K562 (cell line): ENCODE results near the gene SIGLEC6. TPM values are rescaled to one million over a fixed set of nuclear protein-coding genes. Genes with fewer than 3 reads are reported as not detected.

Experiments used
- ARHGAP35 ChIP-seq: fragments of 450-650 bp; IDR thresholded peaks from 2 replicates; pipeline ENCODE4 v1.6.1; 2018; ENCODE audit not compliant: partially characterized antibody
- BRD4 ChIP-seq: fragments of 200-600 bp; sonication (generic); IDR thresholded peaks from 2 replicates; pipeline ENCODE4 v1.6.1; 2017; ENCODE audit warnings: inconsistent platforms
- CBX1 ChIP-seq: sonication (generic); IDR thresholded peaks from 2 replicates; pipeline ENCODE4 v1.6.1; 2016; ENCODE audit warnings: antibody characterized with exemption, low read depth, mild to moderate bottlenecking
- DDX20 ChIP-seq: fragments of 450-650 bp; IDR thresholded peaks from 2 replicates; pipeline ENCODE4 v1.6.1; 2016; ENCODE audit warnings: missing genetic modification characterization, low read depth, mild to moderate bottlenecking, missing compliant biosample characterization, moderate library complexity
- DMBX1 ChIP-seq: fragments of 250-450 bp; sonication (Bioruptor Pico); IDR thresholded peaks from 2 replicates; pipeline ENCODE4 v1.8.0; 2022; ENCODE audit warnings: inconsistent platforms, mild to moderate bottlenecking, moderate library complexity, borderline replicate concordance
- GTF2A2 ChIP-seq: IDR thresholded peaks from 2 replicates; pipeline ENCODE4 v1.6.1; 2016; ENCODE audit warnings: mild to moderate bottlenecking, missing genetic modification characterization, missing compliant biosample characterization
- LCOR ChIP-seq: sonication (generic); formaldehyde crosslinking; IDR thresholded peaks from 2 replicates; pipeline ENCODE4 v1.8.0; 2022; ENCODE audit warnings: mild to moderate bottlenecking, missing genetic modification reagents
- MAZ ChIP-seq, 2 experiments: fragments of 450-650 bp in 1 of 2; sonication (generic) in 1 of 2; formaldehyde crosslinking; IDR thresholded peaks in 1 of 2; conservative IDR thresholded peaks in 1 of 2; 2 replicates each; pipeline versions ENCODE4 v1.4.0 to v1.5.0; 2020; ENCODE audit warnings: mild to moderate bottlenecking in 1 of 2, missing genetic modification reagents in 1 of 2
- MECOM ChIP-seq: fragments of 250-450 bp; sonication (Bioruptor Pico); IDR thresholded peaks from 2 replicates; pipeline ENCODE4 v1.8.0; 2022; ENCODE audit warnings: inconsistent platforms
- MXD1 ChIP-seq: fragments of 250-450 bp; sonication (Bioruptor Pico); IDR thresholded peaks from 2 replicates; pipeline ENCODE4 v1.8.0; 2021; ENCODE audit warnings: borderline replicate concordance, mild to moderate bottlenecking, moderate library complexity; ENCODE audit not compliant: poor library complexity, severe bottlenecking
- MXI1 ChIP-seq: IDR thresholded peaks from 2 replicates; pipeline ENCODE4 v1.6.1; 2011; ENCODE audit warnings: low read depth, mild to moderate bottlenecking, improper control_type of control experiment, low read length
- NELFE ChIP-seq: IDR thresholded peaks from 2 replicates; pipeline ENCODE4 v1.6.1; 2011; ENCODE audit warnings: mild to moderate bottlenecking; ENCODE audit not compliant: insufficient read depth, insufficient read length
- NFXL1 ChIP-seq: fragments of 450-650 bp; formaldehyde crosslinking; IDR thresholded peaks from 2 replicates; pipeline ENCODE4 v1.4.0; 2021; ENCODE audit warnings: mild to moderate bottlenecking
- NR1H2 ChIP-seq: sonication (generic); formaldehyde crosslinking; IDR thresholded peaks from 2 replicates; pipeline ENCODE4 v1.4.0; 2020; ENCODE audit warnings: mild to moderate bottlenecking, missing genetic modification reagents
- SUPT5H ChIP-seq: fragments of 450-650 bp; IDR thresholded peaks from 2 replicates; pipeline ENCODE4 v1.6.1; 2016
- TCFL5 ChIP-seq: fragments of 250-450 bp; sonication (Bioruptor Pico); conservative IDR thresholded peaks from 2 replicates; pipeline ENCODE4 v1.6.1; 2021; ENCODE audit warnings: mild to moderate bottlenecking, moderate library complexity, matching md5 sums
- ZC3H8 ChIP-seq: fragments of 450-650 bp; IDR thresholded peaks from 2 replicates; pipeline ENCODE4 v1.6.1; 2017
- ZNF232 ChIP-seq: sonication (generic); formaldehyde crosslinking; IDR thresholded peaks from 2 replicates; pipeline ENCODE4 v1.8.0; 2022; ENCODE audit warnings: mild to moderate bottlenecking, missing genetic modification reagents
- ZNF384 ChIP-seq: IDR thresholded peaks from 2 replicates; pipeline ENCODE4 v1.6.1; 2012; ENCODE audit warnings: low read depth, low read length, improper control_type of control experiment
- ZNF76 ChIP-seq: fragments of 250-450 bp; sonication (Bioruptor Pico); IDR thresholded peaks from 2 replicates; pipeline ENCODE4 v1.4.0; 2020; ENCODE audit warnings: mild to moderate bottlenecking, moderate library complexity, borderline replicate concordance
- polyA plus RNA-seq, 8 experiments: library from polyadenylated mRNA; depleted of rRNA in 4 of 8; stranded (reverse) in 5 of 8; unstranded in 3 of 8; fragments of >200 nt; fragmentation: Nextera tagmentation in 2 of 8; fragmentation: Illumina TruSeq in 1 of 8; extraction: Ambion mirVana in 2 of 8; extraction: Trizol in 1 of 8; gene quantifications; 2 replicates each; pipeline versions ENCODE4 v1.2.1 to v1.2.3, GENCODE V29; 2011 to 2014; ENCODE audit warnings: inconsistent platforms in 1 of 8, missing spikeins in 1 of 8
- total RNA-seq, 7 experiments: library from RNA; depleted of rRNA in 6 of 7; stranded (reverse); fragments of >200 nt in 6 of 7; fragmentation: Illumina TruSeq in 2 of 7; extraction: Trizol in 2 of 7; gene quantifications; 2 replicates each; pipeline versions ENCODE4 v1.2.1 to v1.2.3, GENCODE V29; 2011 to 2021; ENCODE audit warnings: low replicate concordance in 1 of 7
- TF ChIP-seq, protein P1 (sequence below): fragments of 250-450 bp; sonication (Bioruptor Pico); IDR thresholded peaks from 2 replicates; pipeline ENCODE4 v1.4.0; 2020; ENCODE audit warnings: mild to moderate bottlenecking, moderate library complexity, borderline replicate concordance
- TF ChIP-seq, protein P2 (sequence below), 2 experiments: fragments of 450-650 bp; conservative IDR thresholded peaks; 2 replicates each; pipeline ENCODE4 v1.6.1; 2017; ENCODE audit warnings: mild to moderate bottlenecking in 2 of 2, moderate library complexity in 2 of 2
- TF ChIP-seq, protein P3 (sequence below): IDR thresholded peaks from 2 replicates; pipeline ENCODE4 v1.6.1; 2014; ENCODE audit warnings: antibody characterized with exemption
- TF ChIP-seq, protein P4 (sequence below): sonication (generic); formaldehyde crosslinking; IDR thresholded peaks from 2 replicates; pipeline ENCODE4 v1.8.0; 2022; ENCODE audit warnings: missing genetic modification reagents, mild to moderate bottlenecking, borderline replicate concordance

SIGLEC6 gene
- total and polyA plus RNA-seq, 9 of the 15 experiments (the other 6 are each of a cell fraction or from before 2014, with no cell fraction given): 0.03 to 17.5 (median 0.71) TPM

DNA sequence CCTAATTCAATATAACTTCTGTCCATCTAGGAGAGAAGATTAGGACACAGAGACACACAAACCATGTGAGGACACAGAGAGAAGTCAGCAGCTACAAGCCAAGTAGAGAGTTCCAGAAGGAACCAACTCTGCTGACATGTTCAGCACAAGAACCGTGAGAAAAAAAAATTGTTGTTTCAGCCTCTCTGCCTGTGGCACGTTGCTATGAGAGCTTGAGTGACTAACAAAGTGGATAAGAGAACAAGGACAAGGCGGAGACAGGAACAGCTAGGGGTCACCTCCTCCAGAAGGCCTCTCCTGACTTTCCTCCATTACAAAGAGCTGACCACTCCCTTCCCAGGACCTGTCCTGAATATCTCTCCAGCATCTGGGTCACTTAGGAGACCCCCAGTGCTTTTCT, 24.3 kb downstream of the SIGLEC6 start (continued):
- TF ChIP-seq, protein P1, sequence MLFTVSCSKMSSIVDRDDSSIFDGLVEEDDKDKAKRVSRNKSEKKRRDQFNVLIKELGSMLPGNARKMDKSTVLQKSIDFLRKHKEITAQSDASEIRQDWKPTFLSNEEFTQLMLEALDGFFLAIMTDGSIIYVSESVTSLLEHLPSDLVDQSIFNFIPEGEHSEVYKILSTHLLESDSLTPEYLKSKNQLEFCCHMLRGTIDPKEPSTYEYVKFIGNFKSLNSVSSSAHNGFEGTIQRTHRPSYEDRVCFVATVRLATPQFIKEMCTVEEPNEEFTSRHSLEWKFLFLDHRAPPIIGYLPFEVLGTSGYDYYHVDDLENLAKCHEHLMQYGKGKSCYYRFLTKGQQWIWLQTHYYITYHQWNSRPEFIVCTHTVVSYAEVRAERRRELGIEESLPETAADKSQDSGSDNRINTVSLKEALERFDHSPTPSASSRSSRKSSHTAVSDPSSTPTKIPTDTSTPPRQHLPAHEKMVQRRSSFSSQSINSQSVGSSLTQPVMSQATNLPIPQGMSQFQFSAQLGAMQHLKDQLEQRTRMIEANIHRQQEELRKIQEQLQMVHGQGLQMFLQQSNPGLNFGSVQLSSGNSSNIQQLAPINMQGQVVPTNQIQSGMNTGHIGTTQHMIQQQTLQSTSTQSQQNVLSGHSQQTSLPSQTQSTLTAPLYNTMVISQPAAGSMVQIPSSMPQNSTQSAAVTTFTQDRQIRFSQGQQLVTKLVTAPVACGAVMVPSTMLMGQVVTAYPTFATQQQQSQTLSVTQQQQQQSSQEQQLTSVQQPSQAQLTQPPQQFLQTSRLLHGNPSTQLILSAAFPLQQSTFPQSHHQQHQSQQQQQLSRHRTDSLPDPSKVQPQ (CRISPR knock-in tag): no peak
- no peak for TF ChIP-seq SUPT5H
- TF ChIP-seq NR1H2: no peak
- no peak for TF ChIP-seq ARHGAP35
- TF ChIP-seq CBX1: no peak
- TF ChIP-seq ZNF384: peak; percentile 64; the same call in 1 of the 2 replicates
- TF ChIP-seq NFXL1 (CRISPR knock-in tag): no peak
- no peak for TF ChIP-seq DDX20 (tag)
- no peak for TF ChIP-seq GTF2A2 (tag)
- no peak for TF ChIP-seq NELFE
- TF ChIP-seq ZNF76 (CRISPR knock-in tag): no peak
- TF ChIP-seq MECOM: 0 out of 2 replicates have a peak, but pooled peaks have one; percentile 14
- TF ChIP-seq, protein P2, sequence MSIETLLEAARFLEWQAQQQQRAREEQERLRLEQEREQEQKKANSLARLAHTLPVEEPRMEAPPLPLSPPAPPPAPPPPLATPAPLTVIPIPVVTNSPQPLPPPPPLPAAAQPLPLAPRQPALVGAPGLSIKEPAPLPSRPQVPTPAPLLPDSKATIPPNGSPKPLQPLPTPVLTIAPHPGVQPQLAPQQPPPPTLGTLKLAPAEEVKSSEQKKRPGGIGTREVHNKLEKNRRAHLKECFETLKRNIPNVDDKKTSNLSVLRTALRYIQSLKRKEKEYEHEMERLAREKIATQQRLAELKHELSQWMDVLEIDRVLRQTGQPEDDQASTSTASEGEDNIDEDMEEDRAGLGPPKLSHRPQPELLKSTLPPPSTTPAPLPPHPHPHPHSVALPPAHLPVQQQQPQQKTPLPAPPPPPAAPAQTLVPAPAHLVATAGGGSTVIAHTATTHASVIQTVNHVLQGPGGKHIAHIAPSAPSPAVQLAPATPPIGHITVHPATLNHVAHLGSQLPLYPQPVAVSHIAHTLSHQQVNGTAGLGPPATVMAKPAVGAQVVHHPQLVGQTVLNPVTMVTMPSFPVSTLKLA (conservative IDR thresholded peaks at IDR 0.05): no peak
- TF ChIP-seq ZC3H8: no peak
- TF ChIP-seq, protein P3, sequence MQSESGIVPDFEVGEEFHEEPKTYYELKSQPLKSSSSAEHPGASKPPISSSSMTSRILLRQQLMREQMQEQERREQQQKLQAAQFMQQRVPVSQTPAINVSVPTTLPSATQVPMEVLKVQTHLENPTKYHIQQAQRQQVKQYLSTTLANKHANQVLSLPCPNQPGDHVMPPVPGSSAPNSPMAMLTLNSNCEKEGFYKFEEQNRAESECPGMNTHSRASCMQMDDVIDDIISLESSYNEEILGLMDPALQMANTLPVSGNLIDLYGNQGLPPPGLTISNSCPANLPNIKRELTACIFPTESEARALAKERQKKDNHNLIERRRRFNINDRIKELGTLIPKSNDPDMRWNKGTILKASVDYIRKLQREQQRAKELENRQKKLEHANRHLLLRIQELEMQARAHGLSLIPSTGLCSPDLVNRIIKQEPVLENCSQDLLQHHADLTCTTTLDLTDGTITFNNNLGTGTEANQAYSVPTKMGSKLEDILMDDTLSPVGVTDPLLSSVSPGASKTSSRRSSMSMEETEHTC: no peak
- TF ChIP-seq, protein P4, sequence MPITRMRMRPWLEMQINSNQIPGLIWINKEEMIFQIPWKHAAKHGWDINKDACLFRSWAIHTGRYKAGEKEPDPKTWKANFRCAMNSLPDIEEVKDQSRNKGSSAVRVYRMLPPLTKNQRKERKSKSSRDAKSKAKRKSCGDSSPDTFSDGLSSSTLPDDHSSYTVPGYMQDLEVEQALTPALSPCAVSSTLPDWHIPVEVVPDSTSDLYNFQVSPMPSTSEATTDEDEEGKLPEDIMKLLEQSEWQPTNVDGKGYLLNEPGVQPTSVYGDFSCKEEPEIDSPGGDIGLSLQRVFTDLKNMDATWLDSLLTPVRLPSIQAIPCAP: no peak
- TF ChIP-seq MXD1 (CRISPR knock-in tag): no peak
- TF ChIP-seq ZNF232 (CRISPR knock-in tag): no peak
- TF ChIP-seq MXI1: no peak
- no peak for TF ChIP-seq LCOR (CRISPR knock-in tag)
- TF ChIP-seq DMBX1 (CRISPR knock-in tag): peak; percentile 26; the same call in 1 of the 2 replicates
- no peak for TF ChIP-seq TCFL5 (CRISPR knock-in tag)
- no peak for TF ChIP-seq BRD4
- no peak for TF ChIP-seq MAZ (CRISPR knock-in tag; conservative IDR thresholded peaks at IDR 0.05 in 1 of 2, IDR thresholded peaks at IDR 0.05 in 1 of 2)
